ENCODE results near the gene GPRC5B. TPM values are rescaled to one million over a fixed set of nuclear protein-coding genes. Genes with fewer than 3 reads are reported as not detected.

The GPRC5B gene
- total RNA-seq, 1 donor from 2014 or later, result 59.3 TPM

DNA sequence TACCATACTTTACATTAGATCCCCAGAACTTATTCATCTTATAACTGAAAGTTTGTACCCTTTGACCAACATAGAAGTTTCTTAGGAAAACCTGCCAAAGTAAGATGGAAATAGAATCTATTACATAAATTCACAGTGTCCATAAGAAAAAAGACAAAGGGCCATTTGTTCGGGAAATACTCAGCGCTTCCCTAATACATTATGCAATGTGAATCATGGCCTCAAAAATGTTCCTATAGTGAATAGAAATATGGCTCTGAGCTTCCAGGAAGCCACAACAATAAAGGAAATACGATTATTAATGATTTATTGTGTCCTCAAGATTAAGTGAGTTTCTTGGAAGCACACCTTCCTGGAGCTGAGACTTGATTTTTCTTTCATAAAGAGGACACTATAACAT, 51.5 kb downstream of the GPRC5B start:
- Mint-ChIP-seq H3K27ac (ENCODE audit: unreplicated experiment) (no peak overlapping the region), H3K9me3 (no peaks in the 10 kb centered on the region)

DNA sequence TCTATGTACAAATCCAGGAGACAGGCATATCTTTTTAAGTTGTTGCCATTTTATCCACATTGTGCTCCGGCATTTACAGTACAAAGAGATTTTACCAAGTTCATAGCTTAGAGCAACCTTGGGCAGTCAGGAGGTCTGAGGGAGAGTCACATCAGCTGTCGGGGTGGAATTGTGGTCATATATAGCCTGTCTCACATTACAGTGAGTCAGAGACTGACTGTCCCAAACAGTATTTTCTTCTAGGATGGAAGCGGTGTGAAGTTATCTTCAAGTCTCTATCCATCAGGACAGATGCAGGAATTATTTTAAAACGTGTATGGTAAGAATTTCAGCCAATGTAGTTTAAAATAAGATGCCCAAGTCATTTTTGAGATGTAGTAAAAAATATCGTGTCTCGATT, 53.0 kb downstream of the GPRC5B start:
- Mint-ChIP-seq H3K4me3 (no peak overlapping the region), H3K4me1 (peaks cover 7% of the 10 kb centered on the region), H3K27me3 (ENCODE audit: low read depth) (no peaks in the 10 kb centered on the region), H3K36me3 (ENCODE audit: low read depth) (peaks cover 7% of the 10 kb centered on the region), H3K9me3 (no peaks in the 10 kb centered on the region), H3K27ac (ENCODE audit: unreplicated experiment) (no peak overlapping the region)
- DNase-seq (ENCODE audit: low read depth, low spot score), result no peak
- TF ChIP-seq, protein P1, sequence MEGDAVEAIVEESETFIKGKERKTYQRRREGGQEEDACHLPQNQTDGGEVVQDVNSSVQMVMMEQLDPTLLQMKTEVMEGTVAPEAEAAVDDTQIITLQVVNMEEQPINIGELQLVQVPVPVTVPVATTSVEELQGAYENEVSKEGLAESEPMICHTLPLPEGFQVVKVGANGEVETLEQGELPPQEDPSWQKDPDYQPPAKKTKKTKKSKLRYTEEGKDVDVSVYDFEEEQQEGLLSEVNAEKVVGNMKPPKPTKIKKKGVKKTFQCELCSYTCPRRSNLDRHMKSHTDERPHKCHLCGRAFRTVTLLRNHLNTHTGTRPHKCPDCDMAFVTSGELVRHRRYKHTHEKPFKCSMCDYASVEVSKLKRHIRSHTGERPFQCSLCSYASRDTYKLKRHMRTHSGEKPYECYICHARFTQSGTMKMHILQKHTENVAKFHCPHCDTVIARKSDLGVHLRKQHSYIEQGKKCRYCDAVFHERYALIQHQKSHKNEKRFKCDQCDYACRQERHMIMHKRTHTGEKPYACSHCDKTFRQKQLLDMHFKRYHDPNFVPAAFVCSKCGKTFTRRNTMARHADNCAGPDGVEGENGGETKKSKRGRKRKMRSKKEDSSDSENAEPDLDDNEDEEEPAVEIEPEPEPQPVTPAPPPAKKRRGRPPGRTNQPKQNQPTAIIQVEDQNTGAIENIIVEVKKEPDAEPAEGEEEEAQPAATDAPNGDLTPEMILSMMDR (conservative IDR thresholded peaks at IDR 0.05), result no peak

More for the DNA sequence above, 51.5 kb downstream of the GPRC5B start:
- peaks cover 16% of the 10 kb centered on the region for H3K4me1 Mint-ChIP-seq
- peaks cover 3% of the 10 kb centered on the region for H3K36me3 Mint-ChIP-seq (ENCODE audit: low read depth)
- TF ChIP-seq, protein P1 (conservative IDR thresholded peaks at IDR 0.05), result no peak
- no peak overlapping the region for H3K4me3 Mint-ChIP-seq
- H3K27me3 Mint-ChIP-seq (ENCODE audit: low read depth), result no peaks in the 10 kb centered on the region
- DNase-seq (ENCODE audit: low read depth, low spot score), result no peak

DNA sequence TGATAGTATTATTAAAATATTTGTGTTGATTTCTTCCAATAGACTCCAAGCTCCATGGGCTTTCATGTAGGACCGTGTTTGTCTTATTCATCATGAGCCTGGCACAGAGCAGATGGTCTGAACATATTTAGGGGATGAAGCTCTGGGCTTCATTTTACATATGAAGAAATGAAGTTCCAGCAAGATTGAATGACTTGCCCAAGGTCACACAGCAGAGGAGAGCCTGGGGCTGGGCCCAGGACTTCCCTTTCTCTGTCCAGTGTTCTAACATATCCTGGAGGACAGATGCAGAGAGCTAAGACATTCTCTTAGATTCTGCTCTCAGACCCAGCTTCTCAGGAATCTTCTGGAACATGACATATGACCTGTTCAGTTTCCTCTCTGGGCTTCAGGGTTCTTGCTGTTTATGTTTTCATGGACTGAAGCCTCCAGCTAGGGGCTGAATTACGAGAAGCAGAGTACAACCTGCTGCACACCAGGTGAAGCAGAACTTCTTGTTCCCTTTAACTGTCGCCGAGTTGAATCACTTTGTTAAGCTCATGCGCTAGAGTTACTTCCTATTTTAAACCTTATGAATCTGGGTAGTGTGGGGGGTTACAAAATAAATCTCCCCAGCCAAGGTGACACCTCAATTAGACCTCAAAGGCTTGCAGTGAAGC, 53.6 kb downstream of the GPRC5B start:
- Mint-ChIP-seq H3K4me1 (peaks cover 7% of the 10 kb centered on the region), H3K27me3 (ENCODE audit: low read depth) (no peaks in the 10 kb centered on the region), H3K4me3 (no peak overlapping the region), H3K9me3 (no peaks in the 10 kb centered on the region), H3K36me3 (ENCODE audit: low read depth) (peaks cover 7% of the 10 kb centered on the region), H3K27ac (ENCODE audit: unreplicated experiment) (no peak overlapping the region)
- DNase-seq (ENCODE audit: low read depth, low spot score), result no peak
- TF ChIP-seq, protein P1 (conservative IDR thresholded peaks at IDR 0.05), result no peak

DNA sequence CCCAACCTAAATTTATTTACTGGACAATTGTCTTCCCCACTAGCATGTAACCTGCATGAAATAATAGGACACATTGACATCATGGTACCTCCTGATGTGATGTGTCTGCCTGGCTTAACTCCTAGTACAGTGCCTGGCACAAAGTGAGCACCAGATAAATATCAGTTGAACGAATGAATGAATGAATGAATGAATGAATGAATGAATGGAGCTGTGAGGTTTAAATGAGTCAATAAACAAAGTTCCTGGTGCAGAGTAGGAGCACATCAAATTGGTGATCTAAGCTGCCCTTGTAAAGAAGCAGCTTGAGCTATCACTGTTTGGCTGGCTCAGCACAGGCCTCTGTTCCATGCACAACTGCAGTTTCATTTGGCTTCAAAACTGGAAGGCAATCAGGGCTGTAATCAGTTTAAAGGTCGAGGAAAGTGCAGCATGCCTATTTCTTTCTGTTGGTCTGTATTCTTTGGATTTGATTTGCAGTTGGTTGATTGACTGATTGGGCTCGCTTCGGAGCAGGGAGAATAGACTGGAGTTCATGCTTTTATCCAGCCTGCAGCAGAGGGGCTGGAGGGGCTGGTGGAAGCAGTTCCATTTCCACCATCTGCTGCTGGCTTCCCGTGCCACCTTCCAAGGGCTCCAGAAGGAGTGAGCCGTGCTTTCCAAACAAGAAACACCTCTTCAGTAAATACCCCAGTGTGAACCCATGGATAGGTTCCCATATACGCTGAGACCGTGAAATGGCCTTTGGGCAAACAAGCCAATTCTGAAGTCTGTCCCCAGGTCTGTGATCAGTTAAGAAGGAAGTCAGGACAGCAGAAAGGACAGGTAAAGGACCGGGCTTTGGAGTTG, 54.6 kb downstream of the GPRC5B start:
- no peak for DNase-seq (ENCODE audit: low read depth, low spot score)
- H3K4me3 Mint-ChIP-seq, result no peak overlapping the region
- no peaks in the 10 kb centered on the region for H3K27me3 Mint-ChIP-seq (ENCODE audit: low read depth)
- TF ChIP-seq, protein P1 (conservative IDR thresholded peaks at IDR 0.05), result no peak
- peaks cover 7% of the 10 kb centered on the region for H3K4me1 Mint-ChIP-seq
- H3K36me3 Mint-ChIP-seq (ENCODE audit: low read depth), result peaks cover 7% of the 10 kb centered on the region
- H3K27ac Mint-ChIP-seq (ENCODE audit: unreplicated experiment), result peak overlapping the region; percentile 81
- H3K9me3 Mint-ChIP-seq, result no peaks in the 10 kb centered on the region

DNA sequence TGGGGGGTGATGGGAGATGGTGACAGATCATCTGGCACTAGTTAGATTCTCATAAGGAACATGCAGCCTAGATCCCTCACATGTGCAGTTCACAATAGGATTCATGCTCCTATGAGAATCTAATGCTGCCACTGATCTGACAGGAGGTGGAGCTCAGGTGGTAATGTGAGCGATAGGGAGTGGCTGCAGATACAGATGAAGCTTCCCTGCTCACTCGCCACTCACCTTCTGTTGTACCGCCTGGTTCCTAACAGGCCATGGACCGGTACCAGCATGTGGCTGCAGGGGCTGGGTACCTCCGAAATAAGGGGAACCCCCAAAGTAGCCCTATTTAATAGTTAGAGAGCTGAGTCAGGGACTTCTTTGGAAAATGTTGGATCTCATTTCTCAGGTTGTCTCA, 60.4 kb downstream of the GPRC5B start:
- H3K36me3 Mint-ChIP-seq (ENCODE audit: low read depth), result peaks cover 4% of the 10 kb centered on the region
- no peak overlapping the region for H3K4me3 Mint-ChIP-seq
- no peaks in the 10 kb centered on the region for H3K9me3 Mint-ChIP-seq
- no peaks in the 10 kb centered on the region for H3K4me1 Mint-ChIP-seq
- TF ChIP-seq, protein P1 (conservative IDR thresholded peaks at IDR 0.05), result no peak
- no peaks in the 10 kb centered on the region for H3K27me3 Mint-ChIP-seq (ENCODE audit: low read depth)
- no peak for DNase-seq (ENCODE audit: low read depth, low spot score)
- no peak overlapping the region for H3K27ac Mint-ChIP-seq (ENCODE audit: unreplicated experiment)
